Dendritic cell treated with granulocyte-macrophage colony-stimulating factor and Interleukin-4, amounts not matched to agents 40 ng/mL and 50 ng/mL, for 4 days (primary cell): Measurements from ENCODE around the gene IGF2.

Experiments used
- H3K27ac Mint-ChIP-seq: one replicate; pipeline ENCODE4 v1.8.0; 2022; ENCODE audit warnings: mild to moderate bottlenecking, mixed read lengths
- H3K27me3 Mint-ChIP-seq: one replicate; pipeline ENCODE4 v1.8.0; 2022; ENCODE audit warnings: mild to moderate bottlenecking, mixed read lengths
- H3K36me3 Mint-ChIP-seq: one replicate; pipeline ENCODE4 v1.8.0; 2022; ENCODE audit warnings: low read depth, mixed read lengths
- H3K4me1 Mint-ChIP-seq: one replicate; pipeline ENCODE4 v1.8.0; 2022; ENCODE audit warnings: low read depth, mixed read lengths
- H3K4me3 Mint-ChIP-seq: one replicate; pipeline ENCODE4 v1.8.0; 2022; ENCODE audit warnings: mild to moderate bottlenecking, moderate library complexity, mixed read lengths
- H3K9me3 Mint-ChIP-seq: one replicate; pipeline ENCODE4 v1.8.0; 2022; ENCODE audit warnings: mixed read lengths
- intact Hi-C: fragments of 100-400 bp; cut with micrococcal nuclease; formaldehyde crosslinking; loops from one replicate; pipeline ENCODE4 v1.15.0; 2022

IGF2 gene

GRCh38 chr11:2107941-2108630 lies 31.1 kb downstream of the IGF2 start:
- no peaks in the 10 kb centered on the region for H3K9me3 Mint-ChIP-seq
- no peak overlapping the region for H3K4me3 Mint-ChIP-seq
- intact Hi-C loops = no loop called here
- H3K27ac Mint-ChIP-seq = no peak overlapping the region
- H3K27me3 Mint-ChIP-seq = peaks cover 19% of the 10 kb centered on the region
- H3K36me3 Mint-ChIP-seq = no peaks in the 10 kb centered on the region
- H3K4me1 Mint-ChIP-seq = no peaks in the 10 kb centered on the region

GRCh38 chr11:2107521-2107920 lies 31.7 kb downstream of the IGF2 start:
- no peak overlapping the region for H3K27ac Mint-ChIP-seq
- H3K4me3 Mint-ChIP-seq = no peak overlapping the region
- H3K4me1 Mint-ChIP-seq = no peaks in the 10 kb centered on the region
- H3K9me3 Mint-ChIP-seq = no peaks in the 10 kb centered on the region
- peaks cover 19% of the 10 kb centered on the region for H3K27me3 Mint-ChIP-seq
- H3K36me3 Mint-ChIP-seq = no peaks in the 10 kb centered on the region
- intact Hi-C loops = no loop called here

- H3K27ac Mint-ChIP-seq = no peak overlapping the region
- H3K4me1 Mint-ChIP-seq = no peaks in the 10 kb centered on the region
- no peaks in the 10 kb centered on the region for H3K36me3 Mint-ChIP-seq
- peaks cover 19% of the 10 kb centered on the region for H3K27me3 Mint-ChIP-seq
- H3K4me3 Mint-ChIP-seq = no peak overlapping the region
- intact Hi-C loops = no loop called here
- no peaks in the 10 kb centered on the region for H3K9me3 Mint-ChIP-seq
Measured at GRCh38 chr11:2106583-2107209, 32.5 kb downstream of the IGF2 start.

GRCh38 chr11:2105511-2105910 lies 33.7 kb downstream of the IGF2 start:
- Mint-ChIP-seq H3K4me3 (no peak overlapping the region), H3K27me3 (peaks cover 19% of the 10 kb centered on the region), H3K4me1 (no peaks in the 10 kb centered on the region), H3K27ac (no peak overlapping the region), H3K36me3 (no peaks in the 10 kb centered on the region), H3K9me3 (no peaks in the 10 kb centered on the region)
- intact Hi-C loops = no loop called here

- intact Hi-C loops = no loop called here
- peaks cover 15% of the 10 kb centered on the region for H3K27me3 Mint-ChIP-seq
- H3K4me3 Mint-ChIP-seq = no peak overlapping the region
- H3K4me1 Mint-ChIP-seq = no peaks in the 10 kb centered on the region
- no peak overlapping the region for H3K27ac Mint-ChIP-seq
- H3K9me3 Mint-ChIP-seq = no peaks in the 10 kb centered on the region
- H3K36me3 Mint-ChIP-seq = no peaks in the 10 kb centered on the region
Measured at GRCh38 chr11:2104524-2105440, 34.4 kb downstream of the IGF2 start.

GRCh38 chr11:2103668-2104523 lies 35.3 kb downstream of the IGF2 start:
- H3K27ac Mint-ChIP-seq = no peak overlapping the region
- H3K4me1 Mint-ChIP-seq = no peaks in the 10 kb centered on the region
- intact Hi-C loops = no loop called here
- H3K4me3 Mint-ChIP-seq = no peak overlapping the region
- no peaks in the 10 kb centered on the region for H3K36me3 Mint-ChIP-seq
- H3K27me3 Mint-ChIP-seq = peaks cover 12% of the 10 kb centered on the region
- no peaks in the 10 kb centered on the region for H3K9me3 Mint-ChIP-seq

GRCh38 chr11:2102883-2103213 lies 36.3 kb downstream of the IGF2 start:
- H3K36me3 Mint-ChIP-seq = no peaks in the 10 kb centered on the region
- H3K4me3 Mint-ChIP-seq = no peak overlapping the region
- no peak overlapping the region for H3K27ac Mint-ChIP-seq
- intact Hi-C loops = no loop called here
- H3K27me3 Mint-ChIP-seq = peaks cover 4% of the 10 kb centered on the region
- no peaks in the 10 kb centered on the region for H3K9me3 Mint-ChIP-seq
- H3K4me1 Mint-ChIP-seq = no peaks in the 10 kb centered on the region

- no peak overlapping the region for H3K4me3 Mint-ChIP-seq
- intact Hi-C loops = no loop called here
- peaks cover 1% of the 10 kb centered on the region for H3K27me3 Mint-ChIP-seq
- no peak overlapping the region for H3K27ac Mint-ChIP-seq
- no peaks in the 10 kb centered on the region for H3K9me3 Mint-ChIP-seq
- no peaks in the 10 kb centered on the region for H3K4me1 Mint-ChIP-seq
- no peaks in the 10 kb centered on the region for H3K36me3 Mint-ChIP-seq
Measured at GRCh38 chr11:2102132-2102882, 36.9 kb downstream of the IGF2 start.

GRCh38 chr11:2101171-2101675 lies 38.0 kb downstream of the IGF2 start:
- intact Hi-C loops = no loop called here
- Mint-ChIP-seq H3K4me3 (no peak overlapping the region), H3K27ac (no peak overlapping the region)

GRCh38 chr11:2100361-2101170 lies 38.6 kb downstream of the IGF2 start:
- intact Hi-C loops = no loop called here
- no peaks in the 10 kb centered on the region for H3K9me3 Mint-ChIP-seq

More at GRCh38 chr11:2101171-2101675, 38.0 kb downstream of the IGF2 start:
- Mint-ChIP-seq H3K27me3 (peaks cover 1% of the 10 kb centered on the region), H3K36me3 (no peaks in the 10 kb centered on the region), H3K4me1 (no peaks in the 10 kb centered on the region), H3K9me3 (no peaks in the 10 kb centered on the region)

GRCh38 chr11:2099516-2100349 lies 39.5 kb downstream of the IGF2 start:
- Mint-ChIP-seq H3K27me3 (peaks cover 1% of the 10 kb centered on the region), H3K27ac (no peak overlapping the region), H3K4me1 (no peaks in the 10 kb centered on the region), H3K4me3 (no peak overlapping the region), H3K36me3 (no peaks in the 10 kb centered on the region), H3K9me3 (no peaks in the 10 kb centered on the region)
- intact Hi-C loops = no loop called here

More at GRCh38 chr11:2100361-2101170, 38.6 kb downstream of the IGF2 start:
- no peaks in the 10 kb centered on the region for H3K36me3 Mint-ChIP-seq
- H3K4me1 Mint-ChIP-seq = no peaks in the 10 kb centered on the region
- no peak overlapping the region for H3K4me3 Mint-ChIP-seq
- H3K27ac Mint-ChIP-seq = no peak overlapping the region
- H3K27me3 Mint-ChIP-seq = peaks cover 1% of the 10 kb centered on the region
